IPS-18a (cell line): ENCODE results near the gene BRCA1.

Experiments
- H3K27ac ChIP-seq: one replicate; pipeline ENCODE4 v1.5.1; 2013; ENCODE audit warnings: low read length
- H3K27me3 ChIP-seq: one replicate; pipeline ENCODE4 v1.6.1; 2013; ENCODE audit warnings: mild to moderate bottlenecking, low read length; ENCODE audit not compliant: control insufficient read depth, insufficient read depth
- H3K36me3 ChIP-seq: one replicate; pipeline ENCODE4 v1.6.1; 2013; ENCODE audit warnings: low read depth, low read length; ENCODE audit not compliant: control insufficient read depth
- H3K4me1 ChIP-seq: one replicate; pipeline ENCODE4 v1.6.1; 2013; ENCODE audit warnings: low read depth, low read length; ENCODE audit not compliant: control insufficient read depth
- H3K4me3 ChIP-seq: one replicate; pipeline ENCODE4 v1.5.1; 2013; ENCODE audit warnings: low read length
- H3K9ac ChIP-seq: one replicate; pipeline ENCODE4 v1.6.1; 2013; ENCODE audit warnings: mild to moderate bottlenecking, low read length, moderate library complexity
- H3K9me3 ChIP-seq: one replicate; pipeline ENCODE4 v1.6.1; 2013; ENCODE audit warnings: low read depth, low read length; ENCODE audit not compliant: control insufficient read depth

BRCA1 gene

DNA sequence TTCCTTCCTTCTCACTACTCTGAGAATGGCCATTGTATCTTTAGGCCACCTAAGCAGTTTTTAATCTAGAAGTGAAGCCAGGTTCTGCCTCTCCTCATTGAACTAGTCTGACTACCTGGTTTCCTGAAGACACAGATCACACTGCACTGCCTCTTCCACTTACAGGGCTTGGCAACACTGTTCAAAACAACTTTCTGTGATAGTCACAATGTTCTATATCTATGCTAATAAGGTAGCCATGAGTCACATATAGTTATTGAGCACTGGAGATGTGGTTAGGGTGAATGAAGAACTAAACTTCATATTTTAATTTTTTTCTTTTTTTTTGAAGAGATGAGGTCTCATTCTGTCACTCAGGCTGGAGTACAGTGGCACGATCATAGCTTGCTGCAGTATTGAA is 73.2 kb downstream of the BRCA1 start:
- H3K9ac ChIP-seq: no peak overlapping the region
- peaks cover 23% of the 10 kb centered on the region for H3K36me3 ChIP-seq
- no peaks in the 10 kb centered on the region for H3K9me3 ChIP-seq
- no peaks in the 10 kb centered on the region for H3K27me3 ChIP-seq
- H3K4me3 ChIP-seq: no peak overlapping the region
- no peaks in the 10 kb centered on the region for H3K4me1 ChIP-seq
- no peak overlapping the region for H3K27ac ChIP-seq

DNA sequence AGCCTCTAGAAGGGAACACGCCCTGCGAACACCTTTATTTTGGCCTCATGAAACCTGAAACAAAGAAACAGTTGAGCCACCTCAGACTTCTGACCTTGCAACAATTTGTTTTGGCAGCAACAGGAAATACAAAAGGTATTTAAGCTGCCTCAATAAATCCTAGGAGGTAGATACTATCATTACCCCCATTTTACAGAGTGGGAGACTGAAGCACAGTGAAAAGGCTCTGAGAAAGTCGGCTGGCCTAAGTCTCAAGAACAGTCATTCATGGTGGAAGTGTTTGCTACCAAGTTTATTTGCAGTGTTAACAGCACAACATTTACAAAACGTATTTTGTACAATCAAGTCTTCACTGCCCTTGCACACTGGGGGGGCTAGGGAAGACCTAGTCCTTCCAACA is 81.1 kb downstream of the BRCA1 start:
- peaks cover 11% of the 10 kb centered on the region for H3K36me3 ChIP-seq
- H3K9me3 ChIP-seq: no peaks in the 10 kb centered on the region
- no peak overlapping the region for H3K9ac ChIP-seq
- no peak overlapping the region for H3K4me3 ChIP-seq
- H3K27me3 ChIP-seq: no peaks in the 10 kb centered on the region
- H3K4me1 ChIP-seq: peaks cover 28% of the 10 kb centered on the region
- no peak overlapping the region for H3K27ac ChIP-seq

DNA sequence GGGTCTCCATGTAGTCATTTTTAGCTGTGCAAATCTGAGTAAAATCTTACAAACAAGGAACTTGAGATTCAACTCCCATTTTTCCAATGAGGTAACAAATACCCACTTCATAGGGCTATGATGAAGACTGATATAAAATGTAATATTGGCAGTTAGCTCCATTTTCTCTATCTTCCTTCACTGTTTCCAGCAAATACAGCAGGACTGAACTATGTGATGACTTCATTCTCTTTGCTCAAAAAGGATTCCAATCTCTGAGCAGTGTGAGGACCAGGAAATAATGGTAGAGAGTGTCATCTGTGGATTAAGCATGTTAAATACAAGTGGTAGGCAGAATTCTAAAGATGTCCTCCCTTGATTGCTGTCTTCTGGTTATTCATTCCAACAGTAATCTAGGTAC is 81.9 kb downstream of the BRCA1 start:
- Histone ChIP-seq H3K4me3 (no peak overlapping the region), H3K27me3 (no peaks in the 10 kb centered on the region), H3K36me3 (peaks cover 11% of the 10 kb centered on the region), H3K9me3 (no peaks in the 10 kb centered on the region), H3K4me1 (peaks cover 28% of the 10 kb centered on the region), H3K9ac (no peak overlapping the region), H3K27ac (no peak overlapping the region)

DNA sequence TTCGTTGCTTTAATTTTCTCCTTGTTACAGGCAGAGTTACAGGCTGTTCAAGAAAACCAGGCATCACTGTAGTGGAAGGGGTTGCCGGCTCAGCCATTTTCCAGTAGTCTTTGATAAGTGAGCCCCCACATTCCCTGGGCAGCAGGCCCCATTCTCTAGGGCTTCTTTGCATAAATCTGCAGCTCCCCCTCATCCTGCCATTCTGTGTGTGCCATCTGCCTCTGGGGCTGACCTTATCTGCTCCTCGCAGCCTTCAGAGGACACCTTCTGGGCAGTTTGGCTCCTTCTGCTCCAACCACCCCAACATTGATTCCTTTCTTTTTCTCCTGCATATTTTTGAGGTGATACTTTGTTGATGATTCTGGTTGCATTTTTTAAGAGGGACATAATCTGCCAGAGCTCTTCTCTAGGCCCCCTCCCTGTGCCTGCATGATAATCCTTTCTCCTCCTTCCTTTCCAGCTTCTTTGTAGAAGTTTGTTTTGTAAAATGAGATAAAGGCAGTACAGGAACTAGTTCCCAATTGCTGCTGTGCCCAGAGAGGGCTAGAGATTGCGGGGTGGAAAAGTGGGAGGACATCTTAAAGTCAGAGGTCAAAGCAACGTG is 83.0 kb downstream of the BRCA1 start:
- H3K4me3 ChIP-seq: peak overlapping the region; percentile 14
- H3K9me3 ChIP-seq: no peaks in the 10 kb centered on the region
- H3K27me3 ChIP-seq: no peaks in the 10 kb centered on the region
- H3K4me1 ChIP-seq: peaks cover 28% of the 10 kb centered on the region
- peak overlapping the region; percentile 17 for H3K9ac ChIP-seq
- H3K27ac ChIP-seq: peak overlapping the region; percentile 25
- peaks cover 11% of the 10 kb centered on the region for H3K36me3 ChIP-seq

DNA sequence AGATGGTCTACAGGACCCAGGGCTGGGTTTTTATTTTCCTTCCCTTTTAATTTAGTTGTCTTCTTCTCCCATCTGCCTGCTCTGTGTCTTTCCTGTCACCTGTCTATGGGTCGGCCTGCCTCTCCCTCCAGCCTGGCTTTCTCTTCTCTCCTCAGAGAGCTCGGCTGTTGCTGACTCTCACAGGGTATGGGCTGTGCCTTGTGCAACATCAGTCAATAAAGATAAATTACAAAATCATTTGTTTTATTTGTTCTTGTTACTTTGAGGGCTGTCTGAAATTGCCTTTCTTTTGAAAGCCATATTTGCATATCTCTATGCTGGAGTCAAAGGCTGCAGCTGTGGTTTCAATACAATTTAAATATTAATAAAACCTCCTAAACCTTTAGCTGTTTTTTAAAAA is 84.5 kb downstream of the BRCA1 start:
- H3K4me1 ChIP-seq: peaks cover 33% of the 10 kb centered on the region
- no peaks in the 10 kb centered on the region for H3K27me3 ChIP-seq
- H3K36me3 ChIP-seq: peaks cover 11% of the 10 kb centered on the region
- H3K27ac ChIP-seq: no peak overlapping the region
- no peak overlapping the region for H3K4me3 ChIP-seq
- H3K9ac ChIP-seq: no peak overlapping the region
- no peaks in the 10 kb centered on the region for H3K9me3 ChIP-seq

DNA sequence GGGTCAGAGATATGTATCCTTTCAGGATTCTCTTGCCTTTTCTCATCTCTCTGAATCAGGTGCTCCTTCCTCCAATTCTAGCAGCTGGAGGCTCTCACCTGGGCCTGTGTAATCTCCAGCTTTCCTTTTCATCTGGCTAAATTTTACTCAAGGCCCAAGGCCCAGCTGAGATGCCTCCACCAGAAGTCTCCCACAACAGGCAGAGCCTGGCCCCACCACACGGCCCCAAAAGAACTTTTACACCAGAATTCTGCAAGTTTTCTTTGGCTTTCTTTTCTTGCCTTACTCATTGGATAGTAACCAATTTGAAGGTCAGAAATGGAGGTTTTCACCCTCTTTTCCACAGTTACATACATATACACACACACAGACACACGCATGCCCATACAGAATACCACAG is 85.5 kb downstream of the BRCA1 start:
- peaks cover 6% of the 10 kb centered on the region for H3K36me3 ChIP-seq
- no peaks in the 10 kb centered on the region for H3K27me3 ChIP-seq
- no peak overlapping the region for H3K27ac ChIP-seq

DNA sequence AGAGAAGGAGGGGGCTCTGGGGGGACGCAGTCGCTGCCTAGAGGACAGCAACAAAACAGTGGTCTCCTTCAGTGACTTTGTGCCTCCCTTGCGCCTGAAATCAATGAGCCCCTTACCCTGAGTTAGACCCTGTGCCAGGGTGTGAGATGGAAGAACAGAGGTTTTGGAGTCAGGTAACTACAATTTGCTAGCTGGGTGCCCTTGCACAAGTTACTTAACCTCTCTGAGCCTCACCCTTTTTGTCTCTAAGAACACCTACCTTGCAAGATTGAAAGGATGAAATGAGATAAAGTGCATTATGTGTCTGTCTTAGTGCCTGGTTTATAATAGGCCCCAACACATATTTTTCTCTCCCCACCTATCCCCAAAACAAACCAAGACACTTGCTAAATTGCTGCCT is 90.3 kb downstream of the BRCA1 start:
- no peaks in the 10 kb centered on the region for H3K36me3 ChIP-seq
- H3K4me1 ChIP-seq: peaks cover 37% of the 10 kb centered on the region
- peak overlapping the region; percentile 88 for H3K27ac ChIP-seq
- no peak overlapping the region for H3K9ac ChIP-seq
- H3K9me3 ChIP-seq: no peaks in the 10 kb centered on the region
- no peaks in the 10 kb centered on the region for H3K27me3 ChIP-seq
- H3K4me3 ChIP-seq: peak overlapping the region; percentile 56

More for the DNA sequence above, 85.5 kb downstream of the BRCA1 start:
- H3K9ac ChIP-seq: no peak overlapping the region
- no peaks in the 10 kb centered on the region for H3K9me3 ChIP-seq
- H3K4me3 ChIP-seq: no peak overlapping the region
- H3K4me1 ChIP-seq: peaks cover 43% of the 10 kb centered on the region

DNA sequence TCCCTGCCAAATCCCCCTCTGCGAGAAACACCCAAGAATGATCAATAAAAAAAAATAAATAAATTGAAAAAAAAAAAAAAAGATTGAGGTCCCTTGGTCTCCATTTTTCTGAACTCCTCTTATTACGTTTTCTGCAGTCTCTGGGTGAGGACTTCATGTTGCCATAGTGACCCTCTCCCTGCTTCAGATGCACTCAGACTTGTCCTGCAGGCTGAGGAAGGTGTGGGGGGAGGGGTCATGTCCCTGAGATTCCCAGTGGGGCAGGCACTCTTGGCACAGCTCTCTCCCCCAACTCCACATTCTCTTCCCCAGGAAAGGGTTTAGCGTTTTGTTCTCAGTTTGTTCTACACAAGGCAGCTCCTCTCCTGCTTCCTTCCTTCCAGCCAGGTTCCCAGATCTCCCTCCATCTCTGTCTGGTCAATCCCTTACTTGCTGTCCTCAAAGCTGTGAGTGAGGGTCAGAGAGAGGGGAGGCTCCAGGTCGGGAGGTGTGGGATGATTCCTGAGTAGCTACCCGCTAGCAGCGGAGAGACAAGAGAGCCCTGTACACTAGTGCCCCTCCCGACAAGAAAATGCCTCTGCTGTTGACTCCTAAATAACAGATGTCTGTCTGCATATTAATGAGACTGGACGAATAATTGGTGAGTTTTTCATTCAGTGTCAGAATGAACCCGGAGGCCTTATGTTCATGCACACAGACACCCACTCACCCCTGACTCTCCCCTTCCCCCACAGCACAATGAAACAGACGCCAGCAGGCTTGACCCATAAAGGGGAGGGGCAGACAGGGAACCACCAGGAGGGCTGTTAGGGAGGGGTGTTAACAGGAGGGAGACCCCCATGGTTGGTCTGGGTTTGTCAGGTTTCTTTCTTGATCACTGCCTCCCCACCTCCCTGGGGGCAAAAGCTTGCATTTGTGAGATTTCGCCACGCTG is 90.9 kb downstream of the BRCA1 start:
- peaks cover 37% of the 10 kb centered on the region for H3K4me1 ChIP-seq
- peak overlapping the region; percentile 88 for H3K27ac ChIP-seq
- H3K9ac ChIP-seq: peak overlapping the region; percentile 66
- H3K4me3 ChIP-seq: peak overlapping the region; percentile 56
- no peaks in the 10 kb centered on the region for H3K9me3 ChIP-seq
- H3K36me3 ChIP-seq: no peaks in the 10 kb centered on the region
- H3K27me3 ChIP-seq: no peaks in the 10 kb centered on the region

DNA sequence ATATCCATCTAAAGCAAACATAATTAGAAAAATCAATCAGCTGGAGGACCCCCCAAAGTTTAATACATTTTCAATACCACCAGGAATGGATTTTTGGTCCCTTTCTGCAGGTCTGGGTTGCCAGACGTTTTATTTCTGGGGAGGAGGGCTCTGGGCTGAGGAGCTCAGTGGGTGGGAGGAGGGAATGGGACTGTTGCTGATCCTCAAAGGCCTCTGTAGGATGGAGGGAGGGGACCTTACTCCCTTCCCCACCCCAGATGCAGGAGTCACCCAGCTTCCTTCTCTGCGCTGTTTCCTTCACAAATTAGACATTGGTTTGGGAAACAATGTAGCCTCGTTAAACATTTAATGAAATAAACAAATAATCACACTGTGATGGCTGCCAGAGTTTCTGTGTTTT is 93.5 kb downstream of the BRCA1 start:
- no peak overlapping the region for H3K9ac ChIP-seq
- H3K27me3 ChIP-seq: no peaks in the 10 kb centered on the region
- no peaks in the 10 kb centered on the region for H3K36me3 ChIP-seq
- no peak overlapping the region for H3K27ac ChIP-seq
- peaks cover 48% of the 10 kb centered on the region for H3K4me1 ChIP-seq
- no peak overlapping the region for H3K4me3 ChIP-seq
- no peaks in the 10 kb centered on the region for H3K9me3 ChIP-seq

DNA sequence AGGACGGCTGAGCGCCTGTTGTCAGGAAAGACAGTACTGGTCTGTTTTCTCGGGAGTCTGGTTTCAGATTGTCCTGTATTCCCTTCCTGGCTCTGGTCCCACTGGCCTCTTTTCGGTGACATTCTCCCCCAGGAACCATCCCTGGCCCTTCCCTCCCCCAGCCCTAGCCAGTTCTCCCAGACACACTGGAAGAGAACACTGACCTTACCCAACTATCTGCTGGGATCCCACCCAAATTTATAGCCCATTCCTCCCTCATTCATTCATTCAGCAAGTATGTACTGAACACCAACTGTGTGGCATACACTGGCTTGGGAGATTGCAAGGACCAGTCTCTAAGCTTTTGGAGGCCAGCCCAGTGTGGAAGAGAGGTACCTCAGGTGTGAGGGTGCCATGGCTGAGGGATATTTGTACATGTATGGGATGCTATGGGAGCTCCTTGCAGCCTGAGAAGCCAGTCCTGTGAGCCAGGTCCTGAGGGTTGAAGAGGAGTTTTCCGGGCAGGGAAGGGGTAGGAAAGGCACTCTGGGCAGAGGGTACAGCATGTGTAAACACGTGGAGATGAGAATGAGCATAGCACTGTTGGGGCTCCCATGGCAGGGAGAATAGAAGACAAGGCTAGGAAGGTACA is 94.9 kb downstream of the BRCA1 start:
- H3K27me3 ChIP-seq: no peaks in the 10 kb centered on the region
- H3K4me1 ChIP-seq: peaks cover 46% of the 10 kb centered on the region
- H3K27ac ChIP-seq: no peak overlapping the region
- no peaks in the 10 kb centered on the region for H3K36me3 ChIP-seq
- no peak overlapping the region for H3K4me3 ChIP-seq
- H3K9me3 ChIP-seq: no peaks in the 10 kb centered on the region
- no peak overlapping the region for H3K9ac ChIP-seq

DNA sequence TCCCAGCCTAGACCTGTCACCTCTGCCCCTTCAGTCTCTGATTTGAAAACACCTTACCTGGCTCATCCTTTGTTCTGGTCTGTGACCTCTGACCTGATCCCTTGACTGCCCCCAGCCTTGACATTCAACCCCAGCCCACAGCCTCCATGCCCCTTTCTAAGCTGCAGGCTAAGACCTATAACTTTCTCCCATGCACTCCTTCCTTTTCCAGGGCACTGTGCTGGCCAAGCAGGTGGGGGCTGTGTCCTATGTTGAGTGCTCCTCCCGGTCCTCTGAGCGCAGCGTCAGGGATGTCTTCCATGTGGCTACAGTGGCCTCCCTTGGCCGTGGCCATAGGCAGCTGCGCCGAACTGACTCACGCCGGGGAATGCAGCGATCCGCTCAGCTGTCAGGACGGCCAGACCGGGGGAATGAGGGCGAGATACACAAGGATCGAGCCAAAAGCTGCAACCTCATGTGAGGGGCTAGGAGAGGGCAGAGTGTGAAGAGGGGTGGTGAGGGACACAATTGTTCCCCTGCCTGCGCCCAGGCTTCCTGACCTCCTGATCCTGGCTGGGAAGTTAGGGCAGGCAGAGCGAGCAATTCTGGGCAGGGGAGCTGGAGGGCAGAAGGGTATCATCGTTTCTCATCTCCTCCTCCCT is 96.8 kb downstream of the BRCA1 start:
- Histone ChIP-seq H3K4me1 (peaks cover 28% of the 10 kb centered on the region), H3K36me3 (no peaks in the 10 kb centered on the region), H3K9ac (no peak overlapping the region), H3K9me3 (no peaks in the 10 kb centered on the region), H3K27ac (no peak overlapping the region), H3K4me3 (no peak overlapping the region), H3K27me3 (no peaks in the 10 kb centered on the region)
